Choroid plexus epithelial cell (primary cell): ENCODE data around the gene FFAR1.
A peak's percentile ranks its signal among the peaks of the same experiment; 100 is the strongest.

Source experiments
- DNase-seq: peaks from one replicate; pipeline ENCODE4 v3.0.0-alpha.2; 2010; ENCODE audit warnings: low read depth
- H3K4me3 ChIP-seq: 2 replicates; pipeline ENCODE4 v1.5.1; 2011; ENCODE audit warnings: low read depth, mild to moderate bottlenecking, control low read depth, low read length, moderate library complexity
- TF ChIP-seq, protein P1 (sequence below): conservative IDR thresholded peaks from 2 replicates; pipeline ENCODE4 v1.5.1; 2011; ENCODE audit warnings: low read depth, mild to moderate bottlenecking, control low read depth, inconsistent platforms, low read length, moderate library complexity

The FFAR1 gene

DNA sequence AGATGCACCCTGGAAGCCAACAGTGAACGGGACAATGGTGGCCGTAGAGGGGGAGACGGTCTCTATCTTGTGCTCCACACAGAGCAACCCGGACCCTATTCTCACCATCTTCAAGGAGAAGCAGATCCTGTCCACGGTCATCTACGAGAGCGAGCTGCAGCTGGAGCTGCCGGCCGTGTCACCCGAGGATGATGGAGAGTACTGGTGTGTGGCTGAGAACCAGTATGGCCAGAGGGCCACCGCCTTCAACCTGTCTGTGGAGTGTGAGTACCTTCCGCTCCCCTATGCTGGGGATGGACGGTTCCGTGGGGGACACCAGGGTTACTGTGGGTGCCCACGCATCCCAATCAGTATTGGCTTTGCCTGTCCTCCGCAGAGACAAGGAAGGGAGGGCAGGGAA lies 45.3 kb upstream of the FFAR1 start:
- TF ChIP-seq, protein P1, sequence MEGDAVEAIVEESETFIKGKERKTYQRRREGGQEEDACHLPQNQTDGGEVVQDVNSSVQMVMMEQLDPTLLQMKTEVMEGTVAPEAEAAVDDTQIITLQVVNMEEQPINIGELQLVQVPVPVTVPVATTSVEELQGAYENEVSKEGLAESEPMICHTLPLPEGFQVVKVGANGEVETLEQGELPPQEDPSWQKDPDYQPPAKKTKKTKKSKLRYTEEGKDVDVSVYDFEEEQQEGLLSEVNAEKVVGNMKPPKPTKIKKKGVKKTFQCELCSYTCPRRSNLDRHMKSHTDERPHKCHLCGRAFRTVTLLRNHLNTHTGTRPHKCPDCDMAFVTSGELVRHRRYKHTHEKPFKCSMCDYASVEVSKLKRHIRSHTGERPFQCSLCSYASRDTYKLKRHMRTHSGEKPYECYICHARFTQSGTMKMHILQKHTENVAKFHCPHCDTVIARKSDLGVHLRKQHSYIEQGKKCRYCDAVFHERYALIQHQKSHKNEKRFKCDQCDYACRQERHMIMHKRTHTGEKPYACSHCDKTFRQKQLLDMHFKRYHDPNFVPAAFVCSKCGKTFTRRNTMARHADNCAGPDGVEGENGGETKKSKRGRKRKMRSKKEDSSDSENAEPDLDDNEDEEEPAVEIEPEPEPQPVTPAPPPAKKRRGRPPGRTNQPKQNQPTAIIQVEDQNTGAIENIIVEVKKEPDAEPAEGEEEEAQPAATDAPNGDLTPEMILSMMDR: no peak
- no peak for DNase-seq
- H3K4me3 ChIP-seq: no peak overlapping the region

DNA sequence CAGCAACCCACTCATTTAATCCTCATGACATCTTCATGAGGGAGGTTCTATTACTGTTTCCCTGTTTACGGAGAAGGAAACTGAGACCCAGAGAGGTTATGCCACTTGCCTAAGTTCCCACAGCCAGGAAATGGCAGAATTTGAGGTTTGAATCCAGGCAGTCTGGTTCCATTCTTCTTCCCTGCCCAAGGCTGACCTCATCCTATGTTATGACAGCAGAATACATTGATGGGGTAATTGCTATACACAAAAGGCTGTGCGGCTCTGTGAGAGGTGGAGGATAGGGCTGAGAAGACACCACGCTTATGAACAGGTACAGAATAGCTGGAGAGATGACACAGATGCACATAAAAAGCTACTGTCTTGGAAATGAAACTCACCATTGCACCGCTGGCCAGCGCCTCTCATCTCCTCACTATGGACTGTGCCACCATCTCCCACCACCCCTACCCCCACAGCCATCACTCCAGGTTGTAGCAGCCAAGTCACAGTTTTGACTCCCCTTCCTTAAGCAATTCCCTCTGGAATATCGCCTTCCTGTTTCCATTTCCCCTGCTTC lies 44.3 kb upstream of the FFAR1 start:
- TF ChIP-seq, protein P1: no peak
- no peak overlapping the region for H3K4me3 ChIP-seq
- DNase-seq: no peak

- no peak overlapping the region for H3K4me3 ChIP-seq
- DNase-seq: no peak
- TF ChIP-seq, protein P1: no peak
These were observed 43.7 kb upstream of the FFAR1 start for GRCh38 chr19:35304036-35304435.

- no peak for DNase-seq
- TF ChIP-seq, protein P1: no peak
- H3K4me3 ChIP-seq: no peak overlapping the region
These were observed 42.5 kb upstream of the FFAR1 start for GRCh38 chr19:35305181-35305580.

DNA sequence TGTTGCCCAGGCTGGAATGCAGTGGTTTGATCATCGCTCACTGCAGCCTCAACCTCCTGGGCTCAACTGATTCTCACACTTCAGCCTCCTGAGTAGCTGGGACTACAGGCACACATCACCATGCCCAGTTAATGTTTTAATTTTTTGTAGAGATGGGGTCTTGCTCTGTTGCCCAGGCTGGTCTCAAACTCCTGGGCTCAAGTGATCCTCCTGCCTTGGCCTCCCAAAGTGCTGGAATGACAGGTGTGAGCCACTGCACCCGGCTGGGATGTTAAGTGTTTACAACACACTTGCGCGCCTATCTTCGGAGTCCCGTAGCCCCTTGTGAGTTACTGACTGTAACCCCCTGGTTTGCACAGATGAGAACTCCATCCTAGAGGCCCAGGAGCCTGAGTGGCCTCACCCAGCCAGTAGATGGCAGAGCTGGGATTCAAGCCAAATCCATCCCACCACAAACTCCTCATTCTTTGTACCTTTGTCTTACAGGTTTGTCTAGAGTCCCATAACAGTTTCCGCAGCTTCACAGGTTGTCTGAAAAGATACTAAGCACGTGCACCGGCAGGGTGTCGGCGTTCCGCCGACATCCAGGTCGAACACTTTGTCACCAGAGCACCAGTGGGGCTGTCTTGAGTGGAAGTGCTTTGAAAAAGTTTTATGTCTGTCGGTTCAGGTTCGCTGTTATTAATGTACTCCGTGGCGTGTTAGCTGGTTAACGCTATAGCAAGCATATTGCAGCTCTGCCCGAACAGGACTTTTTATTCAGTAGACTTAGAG lies 41.0 kb upstream of the FFAR1 start:
- TF ChIP-seq, protein P1: peak; percentile 38
- no peak overlapping the region for H3K4me3 ChIP-seq
- no peak for DNase-seq

GRCh38 chr19:35307931-35308330 lies 39.8 kb upstream of the FFAR1 start:
- no peak for DNase-seq
- H3K4me3 ChIP-seq: no peak overlapping the region
- TF ChIP-seq, protein P1: no peak

DNA sequence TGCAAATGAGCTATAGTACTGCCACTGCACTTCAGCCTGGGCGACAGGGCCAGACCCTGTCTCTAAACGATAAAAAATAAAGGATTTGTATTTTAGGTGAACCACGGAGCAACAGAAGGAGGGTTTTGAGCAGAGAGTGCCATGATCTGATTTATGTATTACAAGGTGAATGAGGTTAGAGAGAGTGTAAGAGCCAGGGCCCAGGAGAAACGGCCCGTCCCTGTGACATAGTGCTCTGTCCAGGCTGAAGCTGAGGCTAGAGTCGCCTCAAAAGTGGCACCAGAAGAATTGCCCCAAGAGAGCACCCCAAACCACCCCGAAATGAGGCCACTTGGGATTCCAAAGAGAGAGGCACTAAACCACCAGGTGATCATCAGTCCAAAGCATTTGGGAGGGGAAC lies 38.8 kb upstream of the FFAR1 start:
- H3K4me3 ChIP-seq: no peak overlapping the region
- TF ChIP-seq, protein P1: no peak
- no peak for DNase-seq
